Upper lobe of left lung (tissue), 4 donors: ENCODE measurements around the gene ARHGEF7.
"Not testable (repeated sequence)": the region's sequence is repeated elsewhere in the genome, so short reads cannot be mapped to it uniquely, and the experiment has no call there.

Source experiments
- POLR2AphosphoS5 ChIP-seq, 2 donors: sonication (generic); formaldehyde crosslinking; IDR thresholded peaks; one replicate each; pipeline ENCODE4 v1.5.1; 2017; ENCODE audit warnings: antibody characterized with exemption in 2 of 2
- TF ChIP-seq, protein P1 (sequence below), 6 experiments: fragments of 450-650 bp in 4 of 6; fragments of 200-600 bp in 2 of 6; sonication (generic) in 2 of 6; IDR thresholded peaks; one replicate each; pipeline ENCODE4 v1.5.1; 2016 to 2019; ENCODE audit warnings: antibody characterized with exemption in 6 of 6

DNA sequence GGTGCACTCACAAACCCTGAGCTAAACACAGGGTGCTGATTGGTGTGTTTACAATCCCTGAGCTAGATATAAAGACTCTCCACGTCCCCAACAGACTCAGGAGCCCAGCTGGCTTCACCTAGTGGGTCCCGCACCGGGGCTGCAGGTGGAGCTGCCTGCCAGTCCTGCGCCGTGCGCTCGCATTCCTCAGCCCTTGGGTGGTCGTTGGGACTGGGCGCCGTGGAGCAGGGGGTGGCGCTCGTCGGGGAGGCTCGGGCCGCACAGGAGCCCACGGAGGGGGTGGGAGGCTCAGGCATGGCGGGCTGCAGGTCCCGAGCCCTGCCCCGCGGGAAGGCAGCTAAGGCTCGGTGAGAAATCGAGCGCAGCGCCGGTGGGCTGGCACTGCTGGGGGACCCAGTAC, 31.4 kb upstream of the ARHGEF7 start:
- TF ChIP-seq, protein P1, sequence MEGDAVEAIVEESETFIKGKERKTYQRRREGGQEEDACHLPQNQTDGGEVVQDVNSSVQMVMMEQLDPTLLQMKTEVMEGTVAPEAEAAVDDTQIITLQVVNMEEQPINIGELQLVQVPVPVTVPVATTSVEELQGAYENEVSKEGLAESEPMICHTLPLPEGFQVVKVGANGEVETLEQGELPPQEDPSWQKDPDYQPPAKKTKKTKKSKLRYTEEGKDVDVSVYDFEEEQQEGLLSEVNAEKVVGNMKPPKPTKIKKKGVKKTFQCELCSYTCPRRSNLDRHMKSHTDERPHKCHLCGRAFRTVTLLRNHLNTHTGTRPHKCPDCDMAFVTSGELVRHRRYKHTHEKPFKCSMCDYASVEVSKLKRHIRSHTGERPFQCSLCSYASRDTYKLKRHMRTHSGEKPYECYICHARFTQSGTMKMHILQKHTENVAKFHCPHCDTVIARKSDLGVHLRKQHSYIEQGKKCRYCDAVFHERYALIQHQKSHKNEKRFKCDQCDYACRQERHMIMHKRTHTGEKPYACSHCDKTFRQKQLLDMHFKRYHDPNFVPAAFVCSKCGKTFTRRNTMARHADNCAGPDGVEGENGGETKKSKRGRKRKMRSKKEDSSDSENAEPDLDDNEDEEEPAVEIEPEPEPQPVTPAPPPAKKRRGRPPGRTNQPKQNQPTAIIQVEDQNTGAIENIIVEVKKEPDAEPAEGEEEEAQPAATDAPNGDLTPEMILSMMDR (IDR thresholded peaks at IDR 0.05): not testable (repeated sequence)
- TF ChIP-seq POLR2AphosphoS5 (IDR thresholded peaks at IDR 0.05): not testable (repeated sequence)
